SIG-M5 treated with dmso at 0.1 percent for 504 hours (cell line): ENCODE measurements around the gene ADAM12.

ENCODE experiments used
- DNase-seq: peaks from one replicate; lab custom pipeline; 2025; ENCODE audit not compliant: unreplicated experiment; lab: John Stamatoyannopoulos, UW

The ADAM12 gene

GRCh38 chr10:126155528-126155927 is 232.7 kb downstream of the ADAM12 start:
- no peak for DNase-seq

- DNase-seq: no peak
Measured at GRCh38 chr10:126153711-126154628, 234.3 kb downstream of the ADAM12 start.

- no peak for DNase-seq
Measured at GRCh38 chr10:126147866-126148587, 240.2 kb downstream of the ADAM12 start.

GRCh38 chr10:126146771-126147170 is 241.5 kb downstream of the ADAM12 start:
- no peak for DNase-seq

- no peak for DNase-seq
Measured at GRCh38 chr10:126143117-126143516, 245.2 kb downstream of the ADAM12 start.

GRCh38 chr10:126140746-126141273 is 247.5 kb downstream of the ADAM12 start:
- DNase-seq: no peak

- no peak for DNase-seq
Measured at GRCh38 chr10:126137562-126138221, 250.6 kb downstream of the ADAM12 start.

- peak; percentile 17 for DNase-seq
Measured at GRCh38 chr10:126135941-126136595, 252.2 kb downstream of the ADAM12 start.

GRCh38 chr10:126135177-126135576 is 253.1 kb downstream of the ADAM12 start:
- no peak for DNase-seq

- DNase-seq: no peak
Measured at GRCh38 chr10:126133906-126134656, 254.2 kb downstream of the ADAM12 start.

GRCh38 chr10:126133082-126133620 is 255.1 kb downstream of the ADAM12 start:
- DNase-seq: no peak

GRCh38 chr10:126131341-126131740 is 256.9 kb downstream of the ADAM12 start:
- DNase-seq: no peak

- DNase-seq: no peak
Measured at GRCh38 chr10:126130271-126130710, 258.0 kb downstream of the ADAM12 start.

- no peak for DNase-seq
Measured at GRCh38 chr10:126129026-126129425, 259.3 kb downstream of the ADAM12 start.

- no peak for DNase-seq
Measured at GRCh38 chr10:126128581-126128980, 259.7 kb downstream of the ADAM12 start.

GRCh38 chr10:126127481-126128029 is 260.7 kb downstream of the ADAM12 start:
- DNase-seq: no peak

GRCh38 chr10:126126866-126127265 is 261.4 kb downstream of the ADAM12 start:
- DNase-seq: no peak

GRCh38 chr10:126126023-126126422 is 262.3 kb downstream of the ADAM12 start:
- no peak for DNase-seq

GRCh38 chr10:126124668-126125349 is 263.5 kb downstream of the ADAM12 start:
- DNase-seq: no peak
